ENCODE measurements around the gene F12.

F12 gene

GRCh38 chr5:177409043-177409801, at the start of gene F12:
Gene F12, minus strand, starts transcription at chr5:177409564. Its CDS starts 37 bp downstream, at chr5:177409527.
- Histone ChIP-seq H3K4me1 (ENCODE audit: control insufficient read depth in 2 of 2, insufficient read depth in 2 of 2, low read length in 2 of 2) (peaks cover 9 to 17% of the 10 kb centered on the region in 2 donors), H3K9me3 (ENCODE audit: control insufficient read depth in 2 of 2, low read length in 2 of 2) (no peaks in the 10 kb centered on the region), H3K4me3 (ENCODE audit: low read length in 2 of 2) (no peak within 1 kb of the TSS), H3K9ac (ENCODE audit: low read depth in 1 of 2, low read length in 2 of 2) (no peak within 1 kb of the TSS), H3K27me3 (ENCODE audit: control insufficient read depth in 2 of 2, insufficient read depth in 2 of 2, low read length in 2 of 2) (no peaks in the 10 kb centered on the region), H3K27ac (ENCODE audit: low read depth in 2 of 2, low read length in 2 of 2) (no peak within 1 kb of the TSS), H3K36me3 (ENCODE audit: control insufficient read depth in 2 of 2, insufficient read depth in 2 of 2, low read length in 2 of 2) (no peaks in the 10 kb centered on the region)

GRCh38 chr5:177458912-177459350, 49.6 kb upstream of the F12 start:
- Histone ChIP-seq H3K4me3 (ENCODE audit: low read length in 2 of 2) (no peak overlapping the region), H3K27ac (ENCODE audit: low read depth in 2 of 2, low read length in 2 of 2) (no peak overlapping the region), H3K4me1 (ENCODE audit: control insufficient read depth in 2 of 2, insufficient read depth in 2 of 2, low read length in 2 of 2) (peaks cover 16 to 18% of the 10 kb centered on the region in 2 donors), H3K9me3 (ENCODE audit: control insufficient read depth in 2 of 2, low read length in 2 of 2) (no peaks in the 10 kb centered on the region), H3K9ac (ENCODE audit: low read depth in 1 of 2, low read length in 2 of 2) (no peak overlapping the region), H3K27me3 (ENCODE audit: control insufficient read depth in 2 of 2, insufficient read depth in 2 of 2, low read length in 2 of 2) (no peaks in the 10 kb centered on the region), H3K36me3 (ENCODE audit: control insufficient read depth in 2 of 2, insufficient read depth in 2 of 2, low read length in 2 of 2) (no peaks in the 10 kb centered on the region)

GRCh38 chr5:177457852-177458681, 48.7 kb upstream of the F12 start:
- H3K9me3 ChIP-seq (ENCODE audit: control insufficient read depth in 2 of 2, low read length in 2 of 2): no peaks in the 10 kb centered on the region
- H3K36me3 ChIP-seq (ENCODE audit: control insufficient read depth in 2 of 2, insufficient read depth in 2 of 2, low read length in 2 of 2): no peaks in the 10 kb centered on the region
- peaks cover 19 to 23% of the 10 kb centered on the region in 2 donors for H3K4me1 ChIP-seq (ENCODE audit: control insufficient read depth in 2 of 2, insufficient read depth in 2 of 2, low read length in 2 of 2)
- no peaks in the 10 kb centered on the region for H3K27me3 ChIP-seq (ENCODE audit: control insufficient read depth in 2 of 2, insufficient read depth in 2 of 2, low read length in 2 of 2)
- no peak overlapping the region for H3K4me3 ChIP-seq (ENCODE audit: low read length in 2 of 2)
- H3K27ac ChIP-seq (ENCODE audit: low read depth in 2 of 2, low read length in 2 of 2): no peak overlapping the region
- no peak overlapping the region for H3K9ac ChIP-seq (ENCODE audit: low read depth in 1 of 2, low read length in 2 of 2)

GRCh38 chr5:177456976-177457851, 47.9 kb upstream of the F12 start:
- peaks cover 19 to 23% of the 10 kb centered on the region in 2 donors for H3K4me1 ChIP-seq (ENCODE audit: control insufficient read depth in 2 of 2, insufficient read depth in 2 of 2, low read length in 2 of 2)
- no peaks in the 10 kb centered on the region for H3K27me3 ChIP-seq (ENCODE audit: control insufficient read depth in 2 of 2, insufficient read depth in 2 of 2, low read length in 2 of 2)
- H3K27ac ChIP-seq (ENCODE audit: low read depth in 2 of 2, low read length in 2 of 2): no peak overlapping the region
- H3K9ac ChIP-seq (ENCODE audit: low read depth in 1 of 2, low read length in 2 of 2): no peak overlapping the region
- no peaks in the 10 kb centered on the region for H3K9me3 ChIP-seq (ENCODE audit: control insufficient read depth in 2 of 2, low read length in 2 of 2)
- H3K4me3 ChIP-seq (ENCODE audit: low read length in 2 of 2): no peak overlapping the region
- no peaks in the 10 kb centered on the region for H3K36me3 ChIP-seq (ENCODE audit: control insufficient read depth in 2 of 2, insufficient read depth in 2 of 2, low read length in 2 of 2)

- no peaks in the 10 kb centered on the region for H3K27me3 ChIP-seq (ENCODE audit: control insufficient read depth in 2 of 2, insufficient read depth in 2 of 2, low read length in 2 of 2)
- no peak overlapping the region for H3K27ac ChIP-seq (ENCODE audit: low read depth in 2 of 2, low read length in 2 of 2)
- H3K4me3 ChIP-seq (ENCODE audit: low read length in 2 of 2): peak overlapping the region in 1 of 2 donors; percentile 72
- H3K4me1 ChIP-seq (ENCODE audit: control insufficient read depth in 2 of 2, insufficient read depth in 2 of 2, low read length in 2 of 2): peaks cover 19 to 23% of the 10 kb centered on the region in 2 donors
- H3K9ac ChIP-seq (ENCODE audit: low read depth in 1 of 2, low read length in 2 of 2): no peak overlapping the region
- no peaks in the 10 kb centered on the region for H3K9me3 ChIP-seq (ENCODE audit: control insufficient read depth in 2 of 2, low read length in 2 of 2)
- H3K36me3 ChIP-seq (ENCODE audit: control insufficient read depth in 2 of 2, insufficient read depth in 2 of 2, low read length in 2 of 2): no peaks in the 10 kb centered on the region
Measured at GRCh38 chr5:177456591-177456964, 47.2 kb upstream of the F12 start.

GRCh38 chr5:177455661-177456590, 46.6 kb upstream of the F12 start:
- H3K36me3 ChIP-seq (ENCODE audit: control insufficient read depth in 2 of 2, insufficient read depth in 2 of 2, low read length in 2 of 2): no peaks in the 10 kb centered on the region
- peak overlapping the region; percentile 74 to 80 for H3K27ac ChIP-seq (ENCODE audit: low read depth in 2 of 2, low read length in 2 of 2)
- H3K9ac ChIP-seq (ENCODE audit: low read depth in 1 of 2, low read length in 2 of 2): peak overlapping the region; percentile 60 to 73

GRCh38 chr5:177455036-177455660, 45.8 kb upstream of the F12 start:
- Histone ChIP-seq H3K9ac (ENCODE audit: low read depth in 1 of 2, low read length in 2 of 2) (peak overlapping the region; percentile 60 to 73), H3K4me3 (ENCODE audit: low read length in 2 of 2) (peak overlapping the region; percentile 72 to 75), H3K9me3 (ENCODE audit: control insufficient read depth in 2 of 2, low read length in 2 of 2) (no peaks in the 10 kb centered on the region), H3K27me3 (ENCODE audit: control insufficient read depth in 2 of 2, insufficient read depth in 2 of 2, low read length in 2 of 2) (no peaks in the 10 kb centered on the region), H3K4me1 (ENCODE audit: control insufficient read depth in 2 of 2, insufficient read depth in 2 of 2, low read length in 2 of 2) (peaks cover 19 to 23% of the 10 kb centered on the region in 2 donors), H3K36me3 (ENCODE audit: control insufficient read depth in 2 of 2, insufficient read depth in 2 of 2, low read length in 2 of 2) (no peaks in the 10 kb centered on the region), H3K27ac (ENCODE audit: low read depth in 2 of 2, low read length in 2 of 2) (peak overlapping the region; percentile 74 to 80)

More at GRCh38 chr5:177455661-177456590, 46.6 kb upstream of the F12 start:
- H3K9me3 ChIP-seq (ENCODE audit: control insufficient read depth in 2 of 2, low read length in 2 of 2): no peaks in the 10 kb centered on the region
- no peaks in the 10 kb centered on the region for H3K27me3 ChIP-seq (ENCODE audit: control insufficient read depth in 2 of 2, insufficient read depth in 2 of 2, low read length in 2 of 2)
- H3K4me3 ChIP-seq (ENCODE audit: low read length in 2 of 2): peak overlapping the region; percentile 72 to 75
- peaks cover 19 to 23% of the 10 kb centered on the region in 2 donors for H3K4me1 ChIP-seq (ENCODE audit: control insufficient read depth in 2 of 2, insufficient read depth in 2 of 2, low read length in 2 of 2)

- peak overlapping the region; percentile 34 to 73 for H3K9ac ChIP-seq (ENCODE audit: low read depth in 1 of 2, low read length in 2 of 2)
Measured at GRCh38 chr5:177454397-177455035, 45.2 kb upstream of the F12 start.

More at GRCh38 chr5:177454397-177455035, 45.2 kb upstream of the F12 start:
- peak overlapping the region; percentile 72 to 75 for H3K4me3 ChIP-seq (ENCODE audit: low read length in 2 of 2)
- no peaks in the 10 kb centered on the region for H3K9me3 ChIP-seq (ENCODE audit: control insufficient read depth in 2 of 2, low read length in 2 of 2)
- peak overlapping the region; percentile 74 to 80 for H3K27ac ChIP-seq (ENCODE audit: low read depth in 2 of 2, low read length in 2 of 2)
- no peaks in the 10 kb centered on the region for H3K27me3 ChIP-seq (ENCODE audit: control insufficient read depth in 2 of 2, insufficient read depth in 2 of 2, low read length in 2 of 2)
- H3K36me3 ChIP-seq (ENCODE audit: control insufficient read depth in 2 of 2, insufficient read depth in 2 of 2, low read length in 2 of 2): no peaks in the 10 kb centered on the region
- H3K4me1 ChIP-seq (ENCODE audit: control insufficient read depth in 2 of 2, insufficient read depth in 2 of 2, low read length in 2 of 2): peaks cover 19 to 23% of the 10 kb centered on the region in 2 donors

All from mucosa of rectum (tissue), 2 donors.